Keratinocyte (primary cell): ENCODE data around the gene RRP9.

Source experiments
- CTCF ChIP-seq, 3 experiments: IDR thresholded peaks in 1 of 3; conservative IDR thresholded peaks in 1 of 3; optimal IDR thresholded peaks in 1 of 3; 2 replicates in 2 of 3; 3 replicates in 1 of 3; pipeline versions ENCODE3 to v1.5.1; 2011; ENCODE audit warnings: low read length in 3 of 3, mild to moderate bottlenecking in 3 of 3, moderate library complexity in 2 of 3, control low read depth in 1 of 3, inconsistent platforms in 1 of 3; ENCODE audit not compliant: insufficient read depth in 2 of 3; ENCODE audit errors: extremely low read depth in 1 of 3
- EZH2 ChIP-seq: IDR thresholded peaks from one replicate; pipeline ENCODE4 v1.6.1; 2012; ENCODE audit warnings: inconsistent platforms, mild to moderate bottlenecking, low read length, moderate library complexity

- no peak for TF ChIP-seq CTCF (optimal IDR thresholded peaks at IDR 0.05 in 1 of 3, IDR thresholded peaks at IDR 0.05 in 1 of 3, conservative IDR thresholded peaks at IDR 0.05 in 1 of 3; ENCODE audit: extremely low read depth in 1 of 3, insufficient read depth in 2 of 3, low read length in 3 of 3)
- no peak for TF ChIP-seq EZH2
Observed at GRCh38 chr3:51988286-51989146, 46.8 kb upstream of the RRP9 start.
